ENCODE results near the gene RSRC1.

DNA sequence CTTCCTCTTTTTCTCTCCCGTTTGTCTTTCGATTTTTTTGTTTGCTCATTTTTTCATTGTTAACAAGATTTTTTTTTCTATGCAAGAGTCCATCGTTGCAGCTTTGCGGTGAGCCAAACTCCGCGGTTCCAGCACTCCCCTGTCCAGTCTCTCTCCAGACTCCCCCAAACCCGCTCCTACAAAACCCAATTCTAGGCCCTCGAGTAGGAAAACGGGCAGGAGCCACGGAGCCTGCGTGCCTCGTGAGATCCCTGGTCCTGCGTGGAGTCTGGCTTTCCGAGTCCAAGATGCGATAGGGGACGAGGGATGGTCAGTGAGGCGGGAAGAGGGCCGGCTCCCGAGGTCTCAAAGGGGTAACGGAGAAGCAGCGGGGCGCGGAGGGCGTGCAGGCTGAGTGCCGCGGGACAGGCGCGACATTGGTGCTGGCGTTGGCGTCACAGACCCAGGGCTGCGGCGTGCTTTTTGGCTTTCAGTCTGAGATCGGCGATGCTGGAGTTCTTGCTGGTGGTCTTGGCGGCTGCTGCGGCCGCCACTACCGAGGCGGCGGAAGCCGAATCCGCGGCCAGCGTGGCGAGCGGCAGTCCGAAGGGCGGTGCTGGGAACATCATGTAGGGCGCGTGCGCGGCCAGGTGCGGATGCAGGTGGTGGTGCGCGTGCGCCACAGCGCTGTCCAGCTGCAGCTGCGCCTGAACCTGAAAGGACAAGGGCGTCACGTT lies 12.1 kb upstream of the RSRC1 start:
- TF ChIP-seq, protein P1, sequence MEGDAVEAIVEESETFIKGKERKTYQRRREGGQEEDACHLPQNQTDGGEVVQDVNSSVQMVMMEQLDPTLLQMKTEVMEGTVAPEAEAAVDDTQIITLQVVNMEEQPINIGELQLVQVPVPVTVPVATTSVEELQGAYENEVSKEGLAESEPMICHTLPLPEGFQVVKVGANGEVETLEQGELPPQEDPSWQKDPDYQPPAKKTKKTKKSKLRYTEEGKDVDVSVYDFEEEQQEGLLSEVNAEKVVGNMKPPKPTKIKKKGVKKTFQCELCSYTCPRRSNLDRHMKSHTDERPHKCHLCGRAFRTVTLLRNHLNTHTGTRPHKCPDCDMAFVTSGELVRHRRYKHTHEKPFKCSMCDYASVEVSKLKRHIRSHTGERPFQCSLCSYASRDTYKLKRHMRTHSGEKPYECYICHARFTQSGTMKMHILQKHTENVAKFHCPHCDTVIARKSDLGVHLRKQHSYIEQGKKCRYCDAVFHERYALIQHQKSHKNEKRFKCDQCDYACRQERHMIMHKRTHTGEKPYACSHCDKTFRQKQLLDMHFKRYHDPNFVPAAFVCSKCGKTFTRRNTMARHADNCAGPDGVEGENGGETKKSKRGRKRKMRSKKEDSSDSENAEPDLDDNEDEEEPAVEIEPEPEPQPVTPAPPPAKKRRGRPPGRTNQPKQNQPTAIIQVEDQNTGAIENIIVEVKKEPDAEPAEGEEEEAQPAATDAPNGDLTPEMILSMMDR (IDR thresholded peaks at IDR 0.05; ENCODE audit: low read length): no peak
- TF ChIP-seq EZH2 (IDR thresholded peaks at IDR 0.05; ENCODE audit: borderline replicate concordance, low read length): no peak
